ENCODE results near the gene OR9A4.
"Not testable (repeated sequence)": the region's sequence is repeated elsewhere in the genome, so short reads cannot be mapped to it uniquely, and the experiment has no call there.

OR9A4 gene

DNA sequence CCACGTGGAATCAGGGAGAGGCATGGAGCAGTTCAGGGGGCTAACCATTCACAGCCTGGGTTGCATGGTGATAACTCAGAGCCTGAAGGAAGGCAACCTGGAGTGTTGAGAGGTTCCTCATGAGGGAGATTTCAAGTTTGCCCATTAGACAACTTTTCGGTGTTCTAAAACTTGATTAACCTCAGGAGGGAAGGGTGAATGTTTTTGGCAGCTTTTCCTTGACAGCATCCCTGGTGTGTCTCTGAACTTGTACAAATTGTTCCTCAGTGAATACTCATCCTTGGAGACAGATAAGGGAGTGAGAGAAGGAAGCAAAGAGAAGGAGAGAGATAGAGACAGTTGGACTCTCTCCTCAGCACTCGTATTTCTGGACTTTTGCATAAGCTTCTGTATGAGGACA is at the start of gene OR9A4:
Gene OR9A4, plus strand, starts transcription at position 301 of the 400 bp plus-strand sequence. CDS start 2,477 bp downstream, outside the sequence.
- no peak for DNase-seq

DNA sequence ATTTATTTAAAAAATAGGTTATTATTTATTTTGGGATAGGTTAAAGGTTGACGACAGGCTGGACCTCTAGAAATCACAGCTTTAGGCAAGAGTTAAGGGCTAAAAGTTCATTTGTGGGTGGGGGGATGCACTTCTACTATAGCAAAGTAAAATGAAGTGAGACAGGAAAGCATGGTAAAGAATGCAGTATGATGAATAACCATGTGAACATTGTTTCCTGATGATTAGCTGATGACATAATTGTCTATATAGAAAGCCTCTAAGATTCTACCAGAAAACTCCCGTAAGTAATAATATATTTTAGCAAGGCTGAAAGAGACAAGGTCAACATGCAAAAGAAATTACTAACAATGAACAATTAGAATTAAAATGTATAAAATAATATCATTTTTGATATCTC is 49.2 kb upstream of the OR9A4 start:
- DNase-seq, result no peak

GRCh38 chr7:141872931-141873330 is 43.3 kb upstream of the OR9A4 start:
- DNase-seq, result no peak

- no peak for DNase-seq
Observed at GRCh38 chr7:141874787-141875186, 41.4 kb upstream of the OR9A4 start.

DNA sequence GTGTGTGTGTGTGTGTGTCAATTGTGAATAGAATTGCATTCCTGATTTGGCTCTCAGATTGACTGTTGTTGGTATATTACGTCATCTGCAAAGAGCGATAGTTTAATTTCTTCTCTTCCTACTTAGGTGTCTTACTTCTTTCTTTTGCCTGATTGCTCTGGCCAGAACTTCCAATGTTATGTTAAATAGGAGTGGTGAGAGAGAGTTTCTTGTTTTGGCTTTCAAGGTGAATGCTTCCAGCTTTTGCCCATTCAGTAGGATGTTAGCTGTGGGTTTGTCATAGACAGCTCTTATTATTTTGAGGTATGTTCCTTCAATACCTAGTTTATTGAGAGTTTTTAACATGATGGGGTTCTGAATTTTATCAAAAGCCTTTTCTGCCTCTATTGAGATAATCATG is 40.7 kb upstream of the OR9A4 start:
- DNase-seq, result no peak

DNA sequence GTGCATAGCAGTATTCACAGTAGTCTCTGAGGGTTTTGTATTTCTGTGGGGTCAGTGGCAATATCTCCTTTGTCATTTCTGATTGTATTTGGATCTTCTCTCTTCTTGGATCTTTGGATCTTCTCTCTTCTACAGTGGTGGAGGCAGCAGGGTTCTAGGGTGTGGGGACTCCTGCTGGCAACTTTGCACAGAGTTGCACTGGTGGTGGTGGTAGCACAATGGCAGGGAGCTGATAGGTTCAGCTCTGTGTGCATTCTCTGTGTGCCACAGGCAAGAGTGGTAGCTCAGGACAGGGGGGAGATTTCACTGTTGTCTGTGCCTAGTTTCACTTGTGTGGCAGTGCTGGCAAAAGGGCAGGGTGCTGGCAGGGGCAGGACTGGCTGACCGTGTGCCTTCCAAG is 39.8 kb upstream of the OR9A4 start:
- DNase-seq, result no peak

- no peak for DNase-seq
Observed at GRCh38 chr7:141877365-141877764, 38.8 kb upstream of the OR9A4 start.

GRCh38 chr7:141880960-141881359 is 35.2 kb upstream of the OR9A4 start:
- no peak for DNase-seq

GRCh38 chr7:141884539-141885225 is 31.5 kb upstream of the OR9A4 start:
- no peak for DNase-seq

DNA sequence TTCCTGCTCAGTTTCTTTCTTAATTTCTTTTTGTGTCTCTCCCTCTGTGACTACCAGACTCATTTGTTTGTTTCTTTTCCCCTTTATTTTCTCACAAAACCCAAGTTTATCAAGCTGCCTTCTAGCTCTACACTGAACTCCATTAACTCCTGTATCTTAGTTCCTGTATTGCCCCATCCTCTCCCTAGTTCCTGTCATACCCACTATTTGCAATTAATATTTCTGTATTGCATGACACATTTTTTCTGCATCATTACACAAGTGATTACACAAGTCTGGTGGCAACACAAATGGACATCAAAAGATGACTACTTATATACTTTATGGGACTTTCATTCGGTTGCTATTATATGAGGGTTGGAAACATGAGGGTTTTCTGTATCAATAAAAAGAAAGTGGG is 26.9 kb upstream of the OR9A4 start:
- no peak for DNase-seq

DNA sequence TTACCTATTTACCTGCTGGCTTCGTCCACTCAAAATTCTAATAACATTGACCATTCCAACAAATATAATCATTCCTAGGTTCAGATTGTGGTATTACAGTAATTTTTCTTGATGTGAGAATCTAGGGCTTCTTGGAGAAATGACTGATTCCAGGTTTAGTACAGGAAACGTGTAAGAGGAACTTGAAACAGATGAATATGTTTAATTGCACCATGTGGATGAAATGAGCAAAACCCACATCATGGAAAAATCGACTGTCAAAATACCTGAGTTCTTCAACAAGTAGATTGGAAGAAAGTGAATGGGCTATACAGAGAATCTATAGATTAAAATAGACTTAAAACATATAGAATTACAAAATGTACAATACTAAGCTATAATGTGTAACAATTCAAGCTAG is 24.9 kb upstream of the OR9A4 start:
- DNase-seq, result no peak

DNA sequence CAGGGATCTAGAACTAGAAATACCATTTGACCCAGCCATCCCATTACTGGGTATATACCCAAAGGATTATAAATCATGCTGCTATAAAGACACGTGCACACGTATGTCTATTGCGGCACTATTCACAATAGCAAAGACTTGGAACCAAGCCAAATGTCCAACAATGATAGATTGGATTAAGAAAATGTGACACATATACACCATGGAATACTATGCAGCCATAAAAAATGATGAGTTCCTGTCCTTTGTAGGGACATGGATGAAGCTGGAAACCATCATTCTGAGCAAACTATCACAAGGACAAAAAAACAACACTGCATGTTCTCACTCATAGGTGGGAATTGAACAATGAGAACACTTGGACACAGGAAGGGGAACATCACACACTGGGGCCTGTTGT is 16.8 kb upstream of the OR9A4 start:
- not testable (repeated sequence) for DNase-seq

DNA sequence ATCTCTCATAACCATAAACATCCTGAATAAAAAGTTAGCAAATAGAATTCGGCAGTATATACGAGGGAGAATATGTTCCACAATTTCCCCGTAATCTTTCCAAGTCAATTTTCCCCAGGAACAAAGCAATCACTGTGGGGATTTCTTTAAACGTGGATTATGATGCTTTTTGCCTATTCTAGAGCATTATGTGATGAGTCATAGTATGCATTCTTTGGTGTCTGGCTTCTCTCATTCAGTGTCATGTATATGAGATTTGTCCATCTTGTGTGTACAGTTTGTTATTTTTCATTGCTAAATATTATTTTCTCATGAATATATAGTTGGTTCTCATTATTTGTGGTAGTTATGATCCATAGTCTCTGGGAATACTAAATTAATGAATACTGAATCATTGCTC is 9.9 kb upstream of the OR9A4 start:
- no peak for DNase-seq

DNA sequence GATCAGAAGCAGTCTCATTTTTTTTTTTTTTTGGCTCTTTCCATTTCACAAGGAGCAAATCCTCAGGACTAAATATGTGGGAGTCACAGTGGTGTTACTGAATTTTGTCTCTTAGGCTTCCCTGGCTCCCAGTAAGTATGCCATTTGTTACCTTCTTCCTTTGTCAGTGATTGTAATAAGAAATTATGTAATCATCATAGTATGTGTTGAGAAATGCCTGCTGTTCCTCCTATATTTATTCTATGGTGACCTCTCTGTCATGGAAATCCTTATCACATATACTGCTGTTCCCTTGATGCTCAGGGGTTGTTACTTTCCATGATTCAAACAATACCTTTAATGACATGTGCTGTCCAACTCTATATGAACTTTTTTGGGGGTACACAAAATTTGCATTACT is 4.8 kb upstream of the OR9A4 start:
- no peak for DNase-seq

DNA sequence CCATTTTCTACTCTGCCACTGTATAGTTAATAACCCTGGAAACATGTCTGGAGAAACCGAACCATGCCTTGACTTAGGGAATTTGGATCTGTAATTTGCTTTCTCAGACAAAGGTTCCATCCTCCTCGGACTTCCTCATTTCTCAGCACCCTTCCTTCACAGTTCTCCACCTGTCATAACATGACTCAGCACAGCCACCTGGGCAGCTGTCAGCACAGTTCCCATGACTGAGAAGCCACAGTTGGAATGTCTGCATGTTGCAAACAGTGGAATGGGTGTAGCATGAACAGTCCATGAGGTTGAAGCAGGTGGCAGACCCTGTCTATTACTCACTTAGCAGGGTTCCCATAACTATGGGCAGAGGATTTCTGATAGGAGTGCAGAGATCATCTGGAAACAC is 634 bp upstream of the OR9A4 start:
- DNase-seq, result no peak

GRCh38 chr7:141920281-141920680 is 4.1 kb downstream of the OR9A4 start:
- no peak for DNase-seq

GRCh38 chr7:141928146-141928844 is 12.1 kb downstream of the OR9A4 start:
- DNase-seq, result no peak

DNA sequence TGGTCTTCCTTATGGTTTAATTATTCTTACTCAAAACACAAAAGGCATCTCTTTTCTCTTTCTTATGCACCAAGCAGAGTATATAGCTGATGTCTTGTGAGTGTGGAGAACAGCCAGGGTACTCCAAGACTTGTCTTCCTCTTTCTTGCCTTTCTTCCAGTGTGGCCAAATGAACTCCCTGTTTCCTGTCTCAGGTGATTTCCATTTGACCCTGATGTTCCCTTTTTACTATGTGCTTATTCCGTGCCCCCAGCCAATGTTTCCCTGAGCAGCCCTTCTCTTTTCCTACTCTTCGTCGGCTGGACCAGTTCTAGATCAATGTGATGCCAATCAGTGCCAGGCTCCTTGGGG is 12.6 kb downstream of the OR9A4 start:
- DNase-seq, result no peak

- DNase-seq, result no peak
Observed at GRCh38 chr7:141930211-141930610, 14.0 kb downstream of the OR9A4 start.

GRCh38 chr7:141941075-141941474 is 24.9 kb downstream of the OR9A4 start:
- no peak for DNase-seq

DNA sequence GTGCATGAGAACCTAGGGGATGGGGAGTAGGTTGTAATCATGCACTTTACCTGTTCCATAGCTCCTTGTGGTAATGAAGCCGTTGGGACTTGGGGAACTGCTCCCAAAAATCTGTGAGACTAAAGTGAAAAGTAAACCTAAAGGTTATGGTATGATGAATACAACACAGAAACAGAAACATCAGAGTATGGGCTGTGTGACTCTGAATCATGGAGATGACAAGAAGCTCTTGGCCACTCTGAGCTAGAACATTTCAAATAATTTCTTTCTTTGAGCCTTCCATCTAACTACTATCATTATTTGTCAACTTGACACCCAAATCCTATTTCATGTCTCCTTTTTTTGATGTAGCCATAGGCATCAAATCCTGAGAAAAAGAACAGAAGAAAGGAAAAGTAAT is 27.6 kb downstream of the OR9A4 start:
- no peak for DNase-seq

DNA sequence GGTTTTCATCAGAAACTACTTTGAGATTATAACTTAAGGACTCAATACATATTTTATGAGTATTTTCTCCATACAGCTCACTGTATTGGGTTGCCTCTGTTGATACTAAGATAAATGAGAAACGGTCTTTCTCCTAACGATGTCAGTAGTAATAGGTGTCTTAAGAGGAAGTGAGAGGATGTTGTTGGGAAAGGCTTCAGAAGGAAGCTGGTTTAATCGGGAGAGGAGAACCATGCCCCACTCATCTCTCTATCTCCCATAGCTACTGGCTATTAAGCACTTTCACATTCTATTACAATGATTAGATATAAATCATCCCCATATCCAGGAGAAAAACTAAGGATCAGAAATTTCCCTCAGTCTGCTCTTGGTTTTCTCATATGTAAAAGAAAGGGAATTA is 28.6 kb downstream of the OR9A4 start:
- no peak for DNase-seq

DNA sequence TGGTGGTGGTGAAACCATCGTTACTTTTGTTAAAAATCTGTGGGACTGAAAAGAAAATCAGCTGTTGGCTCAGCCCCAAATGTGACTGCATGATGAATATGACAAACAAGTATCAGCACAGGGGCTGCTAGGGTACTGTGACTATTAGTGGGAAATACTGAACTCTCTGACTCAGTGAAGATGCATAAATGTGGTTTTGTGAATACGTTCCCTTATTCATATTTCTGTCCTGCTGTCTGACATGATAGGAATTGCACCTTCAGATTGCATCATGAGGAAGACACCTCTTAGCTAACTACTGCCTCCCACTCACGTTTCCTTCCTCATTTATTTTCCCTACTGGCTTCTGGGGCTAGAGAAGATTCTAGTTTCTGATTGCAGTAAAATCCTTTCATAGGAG is 29.2 kb downstream of the OR9A4 start:
- DNase-seq, result no peak

DNA sequence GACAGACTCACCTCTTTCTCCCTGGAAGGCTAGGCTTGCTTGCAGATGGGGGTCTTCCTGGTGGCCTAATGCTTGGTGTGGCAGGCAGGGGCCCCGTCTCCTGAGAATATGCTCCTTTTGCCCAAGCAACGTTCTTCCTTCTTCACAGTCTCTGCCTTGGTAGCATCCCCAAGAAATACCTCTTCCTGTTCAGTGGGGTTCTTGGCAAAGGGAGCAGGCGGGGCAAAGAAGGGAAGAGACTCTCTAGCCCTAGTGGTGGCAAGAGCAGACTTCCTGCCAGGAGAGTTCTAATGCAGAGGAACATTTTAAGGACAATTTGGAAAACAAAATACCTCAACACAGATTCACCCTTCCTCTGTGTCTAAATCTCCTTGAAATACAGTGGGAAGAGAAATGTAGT is 30.6 kb downstream of the OR9A4 start, which contains the start of gene CLEC5A:
Gene CLEC5A, minus strand, starts transcription at position 179 of the 400 bp plus-strand sequence. CDS start 682 bp downstream, outside the sequence.
- no peak for DNase-seq

DNA sequence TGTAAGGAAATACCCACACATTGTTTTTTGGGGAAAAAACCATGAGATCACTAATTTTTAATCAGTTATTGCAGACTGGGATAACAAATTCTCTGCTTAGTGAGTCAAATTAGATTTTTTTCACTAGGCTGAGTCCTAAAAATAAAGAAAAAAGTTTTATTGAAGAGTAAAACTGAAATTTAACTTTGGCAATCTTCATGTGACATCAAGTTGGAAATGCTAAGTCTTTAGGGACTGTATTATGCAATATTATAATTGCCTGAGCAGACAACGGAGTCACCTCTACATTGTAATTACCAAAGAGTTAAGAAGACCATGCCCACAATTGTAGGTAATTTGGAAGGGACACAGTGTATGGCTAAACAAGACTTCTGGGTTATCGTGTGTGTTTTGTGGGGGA is 32.8 kb downstream of the OR9A4 start:
- DNase-seq, result no peak
